ENCODE results near the gene KREMEN2. TPM values are rescaled to one million over a fixed set of nuclear protein-coding genes. Genes with fewer than 3 reads are reported as not detected.

KREMEN2 gene
- total and polyA plus RNA-seq, 2 of the 13 experiments (the other 11 are each of a cell fraction or from before 2014, with no cell fraction given) = 0.48 to 1.2 TPM

DNA sequence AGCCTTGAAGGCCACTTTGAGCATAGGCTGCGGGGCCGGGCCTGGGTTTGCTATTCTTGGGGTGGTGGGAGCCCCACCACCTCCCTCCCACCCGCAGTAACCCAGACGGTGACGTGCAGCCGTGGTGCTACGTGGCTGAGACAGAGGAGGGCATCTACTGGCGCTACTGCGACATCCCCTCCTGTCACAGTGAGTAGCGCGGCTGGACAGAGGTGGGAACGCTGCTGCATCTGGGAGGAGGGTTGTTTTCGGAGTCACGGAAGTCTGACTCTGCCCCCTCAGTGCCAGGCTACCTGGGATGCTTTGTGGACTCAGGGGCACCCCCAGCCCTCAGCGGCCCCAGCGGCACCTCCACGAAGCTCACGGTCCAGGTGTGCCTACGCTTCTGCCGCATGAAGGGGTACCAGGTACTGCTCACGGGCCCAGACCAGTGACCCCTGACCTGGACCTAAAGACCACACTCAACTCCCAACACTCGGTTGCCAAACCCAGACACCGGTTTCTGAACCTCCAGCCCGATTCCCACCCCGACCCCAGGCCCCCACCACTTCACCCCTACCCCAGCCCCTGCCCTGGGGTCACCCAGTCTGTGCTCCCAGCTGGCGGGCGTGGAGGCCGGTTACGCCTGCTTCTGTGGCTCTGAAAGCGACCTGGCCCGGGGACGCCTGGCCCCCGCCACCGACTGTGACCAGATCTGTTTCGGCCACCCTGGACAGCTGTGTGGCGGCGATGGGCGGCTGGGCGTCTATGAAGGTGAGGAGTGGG lies 2.1 kb downstream of the KREMEN2 start:
- no peak overlapping the region for H3K27ac ChIP-seq (ENCODE audit: extremely low read length, insufficient read depth, low read length)
- intact Hi-C loops (cut with micrococcal nuclease; ENCODE audit: unreplicated experiment) = no loop called here
- H3K4me3 ChIP-seq (replicated peaks in 1 of 3; ENCODE audit: insufficient read depth in 1 of 3, low read depth in 2 of 3, low read length in 3 of 3) = no peak overlapping the region
- no peak for ATAC-seq
- no peak overlapping the region for H2AFZ ChIP-seq (ENCODE audit: low read length)
- peaks cover 34% of the 10 kb centered on the region for H3K4me1 ChIP-seq (ENCODE audit: insufficient read depth, low read length)
- H3K36me3 ChIP-seq (replicated peaks in 1 of 2; ENCODE audit: control insufficient read depth in 1 of 2, insufficient read depth in 2 of 2, low read length in 2 of 2) = no peaks in the 10 kb centered on the region
- peaks cover 8% of the 10 kb centered on the region for H3K79me2 ChIP-seq (ENCODE audit: insufficient read depth, low read length)
- H3K9ac ChIP-seq (ENCODE audit: insufficient read depth, low read depth, low read length) = no peak overlapping the region
- no peaks in the 10 kb centered on the region for H4K20me1 ChIP-seq (ENCODE audit: insufficient read depth, low read length)
- POLR2A ChIA-PET = interaction anchor here (0.7 kb wide), 1 partner anchor 266 kb away, joined by 3 read pairs; no protein-coding TSS in a partner anchor
- BruUV-seq (replicated peaks) = no TSS peak
- no peak for FAIRE-seq
- in situ Hi-C loops (cut with HindIII; ENCODE audit: extremely low pct_ligation_motif_present, low pct_unique_long_range_greater_than_20kb) = no loop called here
- CTCF ChIA-PET (ENCODE audit: low intra/inter-chr PET ratio, low total read pairs) = no interaction called here
- 91% methylated on average over 22 of the region's 39 CpGs for WGBS (ENCODE audit: low lambda C conversion rate)
- no peak overlapping the region for H3K4me2 ChIP-seq (ENCODE audit: low read depth, low read length)
- H3K9me3 ChIP-seq (ENCODE audit: low read length) = no peaks in the 10 kb centered on the region
- peaks cover 0 to 5% of the 10 kb centered on the region in 2 experiments; a peak in 3 of 5 replicates for H3K27me3 ChIP-seq (ENCODE audit: control insufficient read depth in 1 of 2, insufficient read depth in 2 of 2, low read length in 2 of 2)
- DNase-seq (ENCODE audit: low spot score) = no peak
- TF ChIP-seq, protein P1, sequence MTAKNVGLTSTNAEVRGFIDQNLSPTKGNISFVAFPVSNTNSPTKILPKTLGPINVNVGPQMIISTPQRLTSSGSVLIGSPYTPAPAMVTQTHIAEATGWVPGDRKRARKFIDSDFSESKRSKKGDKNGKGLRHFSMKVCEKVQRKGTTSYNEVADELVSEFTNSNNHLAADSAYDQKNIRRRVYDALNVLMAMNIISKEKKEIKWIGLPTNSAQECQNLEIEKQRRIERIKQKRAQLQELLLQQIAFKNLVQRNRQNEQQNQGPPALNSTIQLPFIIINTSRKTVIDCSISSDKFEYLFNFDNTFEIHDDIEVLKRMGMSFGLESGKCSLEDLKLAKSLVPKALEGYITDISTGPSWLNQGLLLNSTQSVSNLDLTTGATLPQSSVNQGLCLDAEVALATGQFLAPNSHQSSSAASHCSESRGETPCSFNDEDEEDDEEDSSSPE (CRISPR knock-in tag; IDR thresholded peaks at IDR 0.05) = no peak
- TF ChIP-seq HMGA1 (CRISPR knock-in tag; conservative IDR thresholded peaks at IDR 0.05) (no peak), YEATS4 (CRISPR knock-in tag; IDR thresholded peaks at IDR 0.05; ENCODE audit: borderline replicate concordance) (no peak), ZNF3 (CRISPR knock-in tag; IDR thresholded peaks at IDR 0.05) (no peak), ASH2L (IDR thresholded peaks at IDR 0.05; ENCODE audit: insufficient read length, low read depth, low read length) (no peak), FOXA3 (CRISPR knock-in tag; IDR thresholded peaks at IDR 0.05) (no peak), IRX3 (CRISPR knock-in tag; IDR thresholded peaks at IDR 0.05; ENCODE audit: borderline replicate concordance, low read depth) (no peak), XRCC5 (optimal IDR thresholded peaks at IDR 0.05; ENCODE audit: low read length) (no peak), KLF12 (CRISPR knock-in tag; IDR thresholded peaks at IDR 0.05; ENCODE audit: borderline replicate concordance) (no peak), ARNT2 (CRISPR knock-in tag; IDR thresholded peaks at IDR 0.05; ENCODE audit: low read depth) (no peak), NR3C1 (CRISPR knock-in tag; IDR thresholded peaks at IDR 0.05) (no peak), ISL2 (CRISPR knock-in tag; IDR thresholded peaks at IDR 0.05) (no peak), ZBTB7B (CRISPR knock-in tag; IDR thresholded peaks at IDR 0.05) (no peak), ADNP (CRISPR knock-in tag; IDR thresholded peaks at IDR 0.05) (no peak), SMARCE1 (IDR thresholded peaks at IDR 0.05; ENCODE audit: borderline replicate concordance) (no peak), MAZ (IDR thresholded peaks at IDR 0.05; ENCODE audit: borderline replicate concordance, low read depth, low read length) (no peak), MAZ (CRISPR knock-in tag; IDR thresholded peaks at IDR 0.05; ENCODE audit: low read depth) (no peak)
- TF ChIP-seq, protein P2, sequence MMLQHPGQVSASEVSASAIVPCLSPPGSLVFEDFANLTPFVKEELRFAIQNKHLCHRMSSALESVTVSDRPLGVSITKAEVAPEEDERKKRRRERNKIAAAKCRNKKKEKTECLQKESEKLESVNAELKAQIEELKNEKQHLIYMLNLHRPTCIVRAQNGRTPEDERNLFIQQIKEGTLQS (CRISPR knock-in tag; IDR thresholded peaks at IDR 0.05) = no peak

Data from HepG2 (cell line).